HG02970 (cell line): ENCODE data around the gene NUBP2.
A peak's percentile ranks its signal among the peaks of the same experiment; 100 is the strongest.

Source experiments
- ATAC-seq: cut with Tn5 transposase; IDR thresholded peaks from one replicate; pipeline ENCODE4 v1.9.1; 2021; ENCODE audit warnings: mild to moderate bottlenecking, moderate library complexity, moderate number of reproducible peaks; ENCODE audit not compliant: unreplicated experiment, low FRiP score

The NUBP2 gene

DNA sequence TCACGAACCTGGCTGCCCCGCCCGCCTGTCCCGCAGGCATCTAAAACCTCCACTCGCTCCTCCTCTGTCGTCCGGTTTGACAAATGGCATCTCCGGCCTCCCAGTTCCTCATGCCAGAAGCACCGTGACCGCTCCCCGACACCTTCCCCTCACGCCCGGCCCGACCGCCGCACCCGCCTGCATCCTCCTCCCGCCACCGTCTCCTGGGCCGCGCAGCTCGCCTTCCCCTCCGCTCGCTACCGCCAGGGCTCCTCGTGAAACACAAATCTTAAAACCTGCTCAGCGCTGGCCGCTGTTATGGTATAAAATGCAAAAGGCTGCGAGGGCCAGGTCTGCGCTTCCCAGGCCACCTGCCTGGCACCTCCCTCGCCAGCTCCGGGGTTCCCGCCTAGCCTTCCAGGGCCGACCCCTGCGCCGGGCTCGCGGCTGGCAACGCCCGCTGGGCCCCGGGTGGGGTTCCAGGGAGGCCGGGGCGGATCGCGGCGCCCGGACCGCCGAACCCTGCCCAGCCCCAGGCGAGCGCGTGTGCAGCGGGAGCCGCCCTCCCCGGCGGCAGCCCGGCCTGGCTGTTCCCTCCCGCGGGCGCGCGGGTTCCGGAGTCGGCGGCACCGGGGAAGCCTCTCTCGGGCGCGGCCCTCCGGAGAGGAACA is 877 bp upstream of the NUBP2 start:
- ATAC-seq = peak; percentile 1

DNA sequence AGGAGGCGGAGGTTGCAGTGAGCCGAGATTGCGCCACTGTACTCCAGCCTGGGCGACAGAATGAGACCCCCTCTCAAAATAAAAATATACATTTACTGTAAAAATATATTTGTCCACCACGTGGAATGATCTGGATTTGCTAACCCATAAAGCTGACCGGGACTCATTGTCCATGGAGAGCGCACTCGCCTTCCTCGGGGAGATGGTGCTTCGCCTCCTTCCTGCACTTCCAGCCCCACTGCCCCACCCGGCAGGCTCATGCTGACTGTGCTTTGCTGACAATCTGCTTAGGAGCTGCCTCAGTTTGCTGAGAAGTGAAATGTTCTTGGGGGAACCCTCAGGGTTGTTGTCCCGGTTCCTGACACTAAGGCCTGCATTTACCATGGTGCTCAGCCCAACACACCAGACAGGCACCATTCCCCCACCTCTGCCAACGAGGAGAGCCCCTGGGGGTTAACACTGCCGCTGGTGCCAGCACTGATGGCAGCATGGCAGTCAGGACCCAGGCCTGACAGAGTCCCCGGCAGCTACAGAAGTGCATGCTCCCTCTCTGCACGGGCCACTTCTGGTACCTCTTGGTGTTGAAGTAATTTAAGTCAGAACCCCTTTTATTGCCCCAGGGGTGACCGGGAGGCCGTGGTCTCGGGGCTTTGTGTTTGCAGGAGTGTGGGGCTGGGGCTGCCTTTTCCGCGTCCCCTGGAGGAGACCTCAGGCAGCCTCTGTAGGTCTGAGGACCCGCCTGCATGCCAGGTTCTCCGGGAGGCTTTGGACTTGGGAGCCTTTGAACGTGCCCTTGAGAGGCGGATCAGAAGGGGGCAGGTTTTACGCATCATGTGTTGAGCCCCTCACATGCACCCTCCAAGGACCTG is 2.5 kb downstream of the NUBP2 start:
- no peak for ATAC-seq

DNA sequence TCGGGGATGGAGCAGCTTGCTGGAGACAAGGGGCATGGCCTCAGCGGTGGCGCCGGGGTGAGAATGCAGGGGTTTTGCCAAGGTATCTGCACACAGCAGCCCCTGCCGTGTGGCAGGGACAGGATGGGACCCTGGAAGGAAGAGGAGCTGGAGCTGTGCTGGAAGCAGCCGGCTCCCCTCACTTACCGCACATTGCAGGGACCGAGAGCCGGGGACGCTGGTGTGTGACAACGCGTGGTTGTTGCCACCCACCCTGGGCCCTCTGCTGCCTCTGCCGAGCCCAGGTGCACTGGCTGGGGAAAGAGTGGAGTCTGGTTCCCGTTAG is 3.0 kb downstream of the NUBP2 start:
- no peak for ATAC-seq

- ATAC-seq = no peak
Observed at GRCh38 chr16:1786242-1787055, 3.7 kb downstream of the NUBP2 start.

- no peak for ATAC-seq
Observed at GRCh38 chr16:1787056-1787321, 4.2 kb downstream of the NUBP2 start.

DNA sequence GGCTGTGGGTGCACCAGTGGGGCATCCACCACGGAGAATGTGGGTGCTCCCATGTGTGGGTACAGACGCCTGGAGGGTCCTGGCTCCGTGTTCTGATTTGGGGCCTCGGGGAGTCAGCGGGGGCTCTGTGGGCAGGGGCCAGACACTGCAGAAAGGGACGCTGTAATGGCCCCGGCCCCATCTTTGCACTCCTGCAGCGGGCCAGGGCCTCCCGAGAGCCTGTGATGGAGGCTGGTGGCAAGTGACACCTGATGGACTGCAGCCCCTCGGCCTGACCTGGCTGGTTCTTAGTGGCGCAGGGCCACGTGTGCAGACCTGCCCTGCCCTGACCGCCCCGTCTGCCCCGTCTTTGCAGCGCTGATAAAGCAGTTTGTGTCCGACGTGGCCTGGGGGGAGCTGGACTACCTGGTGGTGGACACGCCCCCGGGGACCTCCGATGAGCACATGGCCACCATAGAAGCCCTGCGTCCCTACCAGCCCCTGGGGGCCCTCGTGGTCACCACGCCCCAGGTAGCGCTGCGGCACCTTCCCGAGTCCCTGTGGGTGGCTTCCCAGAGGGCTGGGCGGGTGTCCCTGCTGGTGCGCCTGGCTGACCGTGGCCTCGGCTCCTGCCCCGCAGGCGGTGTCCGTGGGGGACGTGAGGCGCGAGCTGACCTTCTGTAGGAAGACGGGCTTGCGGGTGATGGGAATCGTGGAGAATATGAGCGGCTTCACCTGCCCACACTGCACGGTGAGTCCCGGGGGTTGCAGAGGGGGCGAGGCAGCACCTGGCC is 4.7 kb downstream of the NUBP2 start:
- no peak for ATAC-seq

- no peak for ATAC-seq
Observed at GRCh38 chr16:1788095-1788707, 5.4 kb downstream of the NUBP2 start.

DNA sequence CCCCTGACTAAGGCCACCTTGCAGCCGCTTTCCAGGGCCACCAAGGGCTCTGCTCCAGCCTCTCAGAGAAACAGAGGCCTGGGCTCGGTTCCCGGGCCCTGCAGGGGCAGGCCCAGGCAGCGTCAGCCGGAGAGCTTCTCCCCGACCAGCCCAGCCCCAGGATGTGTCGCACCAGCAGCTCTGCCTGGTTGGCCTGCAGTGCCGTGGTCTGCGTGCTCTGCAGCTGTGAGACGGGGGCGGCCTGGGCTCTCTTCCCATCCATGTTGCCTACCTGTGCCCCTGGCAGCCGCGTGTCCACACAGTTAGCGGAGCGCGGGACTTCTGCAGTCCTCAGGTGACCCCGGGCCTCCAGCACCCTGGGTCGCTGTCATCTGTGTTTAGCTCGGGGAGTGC is 5.9 kb downstream of the NUBP2 start:
- ATAC-seq = no peak

DNA sequence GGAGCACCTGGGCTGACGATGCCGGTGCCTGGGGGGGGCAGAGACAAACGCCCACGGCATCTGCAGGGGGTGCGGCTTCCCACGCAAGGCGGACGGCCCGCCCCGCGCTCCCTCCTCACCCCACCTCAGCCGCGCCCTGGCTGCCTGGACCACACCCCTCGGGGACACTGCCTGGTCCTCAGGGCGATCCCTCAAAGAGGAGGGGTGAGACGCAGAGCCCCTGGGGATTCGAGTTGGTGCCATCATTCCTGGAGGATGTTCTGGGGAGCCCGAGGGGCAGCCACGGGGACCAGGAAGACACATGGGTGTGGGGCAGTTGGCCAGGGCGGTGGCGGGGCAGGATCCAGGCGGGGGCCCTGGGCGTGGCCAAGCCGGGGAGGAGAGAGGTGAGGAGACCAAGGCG is 6.9 kb downstream of the NUBP2 start:
- ATAC-seq = no peak

DNA sequence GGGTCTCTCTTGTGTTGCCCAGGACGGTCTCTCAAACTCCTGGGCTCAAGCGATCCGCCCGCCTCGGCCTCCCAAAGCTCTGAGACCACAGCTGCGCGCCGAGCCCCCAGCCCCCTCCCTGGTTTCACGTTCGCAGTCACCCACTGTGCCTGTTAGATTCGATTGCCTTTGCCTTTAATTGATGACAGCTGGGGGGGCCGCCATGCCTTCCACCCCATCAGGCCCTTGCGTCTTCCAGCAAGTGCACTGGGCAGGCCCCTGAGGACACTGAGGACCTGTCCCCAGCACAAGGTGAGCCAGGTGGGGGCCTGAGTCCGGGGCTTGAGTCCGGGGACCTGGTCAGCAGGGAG is 7.5 kb downstream of the NUBP2 start:
- no peak for ATAC-seq

GRCh38 chr16:1790611-1791255 is 8.0 kb downstream of the NUBP2 start:
- ATAC-seq = no peak

DNA sequence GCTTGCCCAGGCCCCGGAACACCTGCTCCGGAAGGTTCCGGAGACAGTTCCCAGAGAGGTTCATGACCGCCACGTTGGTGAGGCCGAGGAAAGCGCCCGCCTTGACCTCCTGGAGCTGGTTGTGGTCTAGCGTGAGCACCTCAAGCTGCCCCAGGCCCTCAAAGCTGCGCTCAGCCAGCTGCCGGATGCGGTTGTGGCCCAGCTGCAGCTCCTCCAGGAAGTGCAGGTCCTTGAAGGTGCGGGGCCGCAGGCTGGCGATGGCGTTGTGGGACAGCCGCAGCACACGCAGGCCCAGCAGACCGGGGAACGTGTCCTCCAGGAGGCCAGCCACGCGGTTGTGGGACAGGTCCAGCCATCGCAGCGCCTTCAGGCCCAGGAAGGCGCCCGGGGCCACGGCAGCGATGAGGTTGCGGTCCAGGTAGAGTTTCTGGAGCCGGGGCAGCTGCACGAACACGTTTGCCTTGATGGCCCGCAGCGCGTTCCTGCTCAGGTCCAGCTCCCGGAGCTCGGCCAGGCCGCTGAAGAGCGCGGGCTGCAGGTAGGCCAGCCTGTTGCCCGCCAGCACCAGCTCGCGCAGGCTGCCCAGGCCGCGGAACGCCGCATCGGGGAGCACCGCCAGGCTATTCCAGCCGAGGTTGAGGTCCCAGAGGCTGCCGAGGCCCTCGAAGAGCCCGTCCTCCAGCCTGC is 8.6 kb downstream of the NUBP2 start:
- ATAC-seq = no peak

DNA sequence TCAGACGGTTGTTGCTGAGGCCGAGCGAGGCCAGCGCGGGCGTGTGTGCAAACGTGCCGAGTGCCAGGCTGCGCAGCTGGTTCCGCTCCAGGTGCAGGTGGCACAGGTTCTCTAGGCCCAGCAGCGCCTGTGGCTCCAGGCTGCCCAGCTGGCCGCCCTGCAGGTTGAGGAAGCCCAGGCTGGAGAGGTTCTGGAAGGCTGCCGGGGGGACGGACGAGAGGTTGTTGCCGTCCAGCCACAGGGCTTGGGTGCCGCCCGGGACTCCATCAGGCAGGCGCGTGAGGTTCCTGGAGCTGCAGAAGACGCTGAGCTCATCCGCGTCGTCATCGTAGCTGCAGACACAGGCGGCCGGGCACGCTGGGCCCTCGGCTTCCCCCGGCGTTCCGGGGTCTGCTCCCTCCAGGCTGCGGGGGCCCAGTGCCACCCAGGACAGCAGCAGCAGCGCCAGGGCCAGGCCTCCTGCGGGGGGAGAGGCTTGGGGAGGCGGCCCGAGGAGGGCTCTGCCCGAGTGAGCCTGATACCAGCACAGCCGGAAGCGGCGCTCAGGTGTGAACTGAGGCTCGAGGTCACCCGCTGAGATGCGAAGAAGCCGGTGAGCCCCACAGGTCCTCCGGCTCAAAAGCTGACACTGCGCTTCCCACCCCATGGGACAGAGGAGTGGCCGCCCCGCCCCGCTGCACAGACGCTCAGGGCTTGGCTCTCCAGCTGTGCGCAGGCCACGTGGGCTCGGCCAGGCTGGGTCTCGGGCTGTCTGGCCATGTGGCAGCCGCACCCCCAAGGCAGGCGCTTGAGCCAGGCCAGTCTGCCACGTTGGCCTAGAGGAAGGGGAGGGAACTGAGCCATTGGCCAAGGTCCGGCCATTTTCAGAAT is 9.4 kb downstream of the NUBP2 start:
- no peak for ATAC-seq

- ATAC-seq = no peak
Observed at GRCh38 chr16:1792836-1793577, 10.2 kb downstream of the NUBP2 start.

- no peak for ATAC-seq
Observed at GRCh38 chr16:1793578-1794220, 10.9 kb downstream of the NUBP2 start, which contains the start of gene IGFALS. Gene IGFALS, minus strand, starts transcription at chr16:1793705. Its CDS starts 53 bp downstream, at chr16:1793652.

DNA sequence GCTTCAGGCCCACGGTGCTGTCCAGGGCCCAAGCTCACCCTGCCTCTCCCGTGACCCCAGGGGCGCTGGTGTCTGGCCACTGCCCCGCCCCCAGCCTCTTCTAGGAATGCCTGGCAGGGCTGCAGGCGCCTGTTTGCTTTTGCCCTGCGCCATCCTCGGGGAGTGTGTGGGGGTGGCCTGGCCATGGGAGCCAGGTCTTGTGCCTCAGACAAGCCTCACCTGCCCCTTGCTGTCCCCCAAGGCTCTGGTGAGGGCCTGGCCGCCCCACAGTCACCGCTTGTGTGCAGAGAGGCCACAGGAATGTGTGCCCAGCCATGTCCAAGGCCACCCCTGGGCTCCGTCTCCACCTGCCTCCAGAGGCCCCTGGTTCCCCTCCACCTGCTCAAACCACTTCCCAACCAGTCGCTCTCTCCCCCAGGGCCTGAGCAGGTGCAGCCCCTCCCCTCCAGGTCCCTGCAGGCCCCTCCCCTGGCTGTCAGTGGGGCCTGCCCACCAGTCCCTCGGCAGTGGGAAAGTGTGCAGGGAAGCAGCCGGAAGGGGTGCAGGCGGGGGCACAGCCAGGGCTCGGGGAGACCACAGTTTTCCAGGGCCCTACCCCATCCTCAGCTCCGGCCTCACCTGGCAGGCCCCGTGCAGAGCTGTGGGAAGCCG is 11.6 kb downstream of the NUBP2 start:
- ATAC-seq = no peak
